IMR-90 (cell line): Measurements from ENCODE around the gene APOA4. TPM values are rescaled to one million over a fixed set of nuclear protein-coding genes. Genes with fewer than 3 reads are reported as not detected.

Experiments used
- ATAC-seq: fragments of 200-7000 bp; cut with Tn5 transposase; 2 replicates; pipeline ENCODE4 v1.9.1; 2020; ENCODE audit warnings: low read depth, mild to moderate bottlenecking, moderate library complexity
- BruUV-seq: library from RNA; stranded (reverse); fragments of 400-500 nt; replicated peaks from 2 replicates; lab custom pipeline; 2021; lab: Mats Ljungman, UMichigan
- CTCF ChIA-PET: fragments of 300-600 bp; formaldehyde crosslinking; extraction: SDS; loops from one replicate; lab custom pipeline; 2021; ENCODE audit warnings: antibody characterized with exemption; lab: Yijun Ruan, JAX
- POLR2A ChIA-PET: fragments of 300-600 bp; sonication (Branson Sonifier 250); formaldehyde crosslinking; loops from one replicate; lab custom pipeline; 2022; ENCODE audit warnings: antibody characterized with exemption; ENCODE audit not compliant: unreplicated experiment; lab: Charles Lee
- DNase-seq: peaks from one replicate; pipeline ENCODE4 v3.0.0; 2013
- H2AFZ ChIP-seq: replicated peaks from 2 replicates; pipeline ENCODE3; 2013; ENCODE audit warnings: low read length, mild to moderate bottlenecking; ENCODE audit not compliant: poor library complexity
- H2AK5ac ChIP-seq: 2 replicates; pipeline ENCODE4 v1.6.1; 2013; ENCODE audit warnings: low read depth, low read length, inconsistent platforms
- H2AK9ac ChIP-seq: replicated peaks from 2 replicates; pipeline ENCODE3; 2013; ENCODE audit warnings: mild to moderate bottlenecking, low read depth, low read length, moderate library complexity; ENCODE audit not compliant: poor library complexity
- H2BK120ac ChIP-seq: 2 replicates; pipeline ENCODE4 v1.6.1; 2013; ENCODE audit warnings: low read depth, low read length, inconsistent platforms
- H2BK15ac ChIP-seq: 3 replicates; pipeline ENCODE4 v1.6.1; 2013; ENCODE audit warnings: low read depth, low read length, inconsistent platforms
- H2BK20ac ChIP-seq: 2 replicates; pipeline ENCODE4 v1.6.1; 2013; ENCODE audit warnings: low read depth, mild to moderate bottlenecking, inconsistent platforms, low read length, moderate library complexity
- H2BK5ac ChIP-seq: 2 replicates; pipeline ENCODE4 v1.6.1; 2013; ENCODE audit warnings: mild to moderate bottlenecking, low read depth, low read length, inconsistent platforms; ENCODE audit not compliant: poor library complexity, severe bottlenecking
- H3K14ac ChIP-seq: replicated peaks from 2 replicates; pipeline ENCODE4 v1.6.1; 2013; ENCODE audit warnings: low read depth, low read length, inconsistent platforms
- H3K18ac ChIP-seq: 2 replicates; pipeline ENCODE4 v1.6.1; 2013; ENCODE audit warnings: low read depth, low read length, control low read depth
- H3K23ac ChIP-seq: 2 replicates; pipeline ENCODE4 v1.6.1; 2013; ENCODE audit warnings: low read depth, low read length, inconsistent platforms
- H3K27ac ChIP-seq: 2 replicates; pipeline ENCODE4 v1.5.1; 2013; ENCODE audit warnings: mild to moderate bottlenecking, control low read depth, low read length; ENCODE audit not compliant: insufficient read depth
- H3K27me3 ChIP-seq: 2 replicates; pipeline ENCODE4 v1.6.1; 2013; ENCODE audit warnings: low read length; ENCODE audit not compliant: control insufficient read depth, insufficient read depth
- H3K36me3 ChIP-seq: 2 replicates; pipeline ENCODE4 v1.6.1; 2013; ENCODE audit warnings: low read length, mixed read lengths; ENCODE audit not compliant: control insufficient read depth, insufficient read depth
- H3K4ac ChIP-seq: 2 replicates; pipeline ENCODE4 v1.6.1; 2013; ENCODE audit warnings: low read depth, low read length, inconsistent platforms
- H3K4me1 ChIP-seq: 2 replicates; pipeline ENCODE4 v1.6.1; 2013; ENCODE audit warnings: low read length, mixed read lengths; ENCODE audit not compliant: control insufficient read depth, insufficient read depth
- H3K4me2 ChIP-seq: 2 replicates; pipeline ENCODE4 v1.6.1; 2013; ENCODE audit warnings: low read depth, mild to moderate bottlenecking, control low read depth, low read length, moderate library complexity
- H3K4me3 ChIP-seq: 2 replicates; pipeline ENCODE4 v1.5.1; 2013; ENCODE audit warnings: low read depth, mild to moderate bottlenecking, control low read depth, low read length, moderate library complexity; ENCODE audit not compliant: insufficient read depth
- H3K56ac ChIP-seq: 2 replicates; pipeline ENCODE4 v1.6.1; 2013; ENCODE audit warnings: low read length, inconsistent platforms; ENCODE audit not compliant: insufficient read depth; ENCODE audit errors: extremely low read depth
- H3K79me1 ChIP-seq, 2 experiments: 2 replicates each; pipeline ENCODE4 v1.6.1; 2013; ENCODE audit warnings: low read length in 2 of 2, inconsistent platforms in 1 of 2, low read depth in 1 of 2
- H3K9ac ChIP-seq: 2 replicates; pipeline ENCODE4 v1.6.1; 2013; ENCODE audit warnings: low read depth, low read length, control low read depth
- H3K9me1 ChIP-seq: 2 replicates; pipeline ENCODE4 v1.6.1; 2013; ENCODE audit warnings: low read length, inconsistent platforms; ENCODE audit not compliant: insufficient read depth
- H3K9me3 ChIP-seq: 2 replicates; pipeline ENCODE4 v1.6.1; 2013; ENCODE audit warnings: low read length; ENCODE audit not compliant: control insufficient read depth, insufficient read depth
- H4K20me1 ChIP-seq: 2 replicates; pipeline ENCODE4 v1.6.1; 2013; ENCODE audit warnings: low read length, inconsistent platforms; ENCODE audit not compliant: insufficient read depth
- H4K5ac ChIP-seq: 2 replicates; pipeline ENCODE4 v1.6.1; 2013; ENCODE audit warnings: mild to moderate bottlenecking, low read depth, low read length, control low read depth
- H4K8ac ChIP-seq, 2 experiments: 2 replicates each; pipeline ENCODE4 v1.6.1; 2013; ENCODE audit warnings: low read depth in 2 of 2, low read length in 2 of 2, control low read depth in 1 of 2, inconsistent platforms in 1 of 2
- H4K91ac ChIP-seq: 2 replicates; pipeline ENCODE4 v1.6.1; 2013; ENCODE audit warnings: low read depth, low read length, inconsistent platforms; ENCODE audit not compliant: insufficient read depth
- BHLHE40 ChIP-seq: fragments of 150-350 bp; IDR thresholded peaks from 2 replicates; pipeline ENCODE4 v1.6.1; 2016; ENCODE audit warnings: mild to moderate bottlenecking, low read depth, low read length
- CEBPB ChIP-seq: IDR thresholded peaks from 2 replicates; pipeline ENCODE4 v1.6.1; 2012; ENCODE audit warnings: low read depth, low read length, improper control_type of control experiment
- CHD1 ChIP-seq: IDR thresholded peaks from 2 replicates; pipeline ENCODE4 v1.6.1; 2012; ENCODE audit warnings: low read depth, low read length, improper control_type of control experiment
- FOS ChIP-seq: fragments of 150-350 bp; IDR thresholded peaks from 2 replicates; pipeline ENCODE4 v1.6.1; 2016; ENCODE audit warnings: low read depth, low read length
- MAFK ChIP-seq: IDR thresholded peaks from 2 replicates; pipeline ENCODE4 v1.6.1; 2012; ENCODE audit warnings: low read depth, low read length, improper control_type of control experiment
- MAZ ChIP-seq: IDR thresholded peaks from 2 replicates; pipeline ENCODE4 v1.6.1; 2012; ENCODE audit warnings: low read depth, mild to moderate bottlenecking, low read length, improper control_type of control experiment, moderate library complexity, borderline replicate concordance
- MXI1 ChIP-seq: IDR thresholded peaks from 2 replicates; pipeline ENCODE4 v1.6.1; 2012; ENCODE audit warnings: low read depth, mild to moderate bottlenecking, low read length, moderate library complexity, borderline replicate concordance
- NFE2L2 ChIP-seq: fragments of 150-350 bp; IDR thresholded peaks from 2 replicates; pipeline ENCODE4 v1.6.1; 2016; ENCODE audit warnings: low read depth, mild to moderate bottlenecking, low read length
- POLR2A ChIP-seq: IDR thresholded peaks from 2 replicates; pipeline ENCODE4 v1.6.1; 2012; ENCODE audit warnings: mild to moderate bottlenecking, low read depth, low read length
- RAD21 ChIP-seq: IDR thresholded peaks from 2 replicates; pipeline ENCODE4 v1.6.1; 2012; ENCODE audit warnings: low read length, improper control_type of control experiment
- RCOR1 ChIP-seq: IDR thresholded peaks from 2 replicates; pipeline ENCODE4 v1.6.1; 2012; ENCODE audit warnings: mild to moderate bottlenecking, low read length, improper control_type of control experiment; ENCODE audit not compliant: insufficient replicate concordance
- RFX5 ChIP-seq: IDR thresholded peaks from 2 replicates; pipeline ENCODE4 v1.8.0; 2012; ENCODE audit warnings: low read depth, mild to moderate bottlenecking, low read length, moderate library complexity
- dilution Hi-C: fragments of 300-500 bp; cut with HindIII; formaldehyde crosslinking; loops from one replicate; pipeline ENCODE4 v1.14.3; 2018; ENCODE audit warnings: low sequenced_read_pairs; ENCODE audit not compliant: unreplicated experiment
- in situ Hi-C: fragments of 300-500 bp; cut with MboI; formaldehyde crosslinking; loops from 3 replicates; pipeline ENCODE4 v1.14.3; 2019; ENCODE audit warnings: low sequenced_read_pairs, inconsistent platforms, mixed read lengths
- intact Hi-C: fragments of 100-400 bp; cut with micrococcal nuclease; formaldehyde crosslinking; loops from 2 replicates; pipeline ENCODE4 v1.10.0; 2022
- polyA plus RNA-seq, 3 experiments: library from polyadenylated mRNA; depleted of rRNA; stranded (reverse); fragments of >200 nt; gene quantifications; 2 replicates each; pipeline ENCODE4 v1.2.3, GENCODE V29; 2012; ENCODE audit warnings: low replicate concordance in 1 of 3
- total RNA-seq: library from RNA; depleted of rRNA; stranded (reverse); fragments of >200 nt; gene quantifications from 2 replicates; pipeline ENCODE4 v1.2.3, GENCODE V29; 2012
- TF ChIP-seq, protein P1 (sequence below): fragments of 150-350 bp; IDR thresholded peaks from 2 replicates; pipeline ENCODE4 v1.6.1; 2016; ENCODE audit warnings: low read depth, mild to moderate bottlenecking, low read length, moderate library complexity, borderline replicate concordance
- TF ChIP-seq, protein P2 (sequence below): fragments of 150-350 bp; IDR thresholded peaks from 2 replicates; pipeline ENCODE4 v1.6.1; 2017; ENCODE audit warnings: mild to moderate bottlenecking, antibody characterized with exemption, low read length, low read depth
- TF ChIP-seq, protein P3 (sequence below): conservative IDR thresholded peaks from 2 replicates; pipeline ENCODE4 v1.5.1; 2012; ENCODE audit warnings: mild to moderate bottlenecking, low read depth, low read length, improper control_type of control experiment

APOA4 gene
- total and polyA plus RNA-seq, 2 of the 4 experiments (the other 2 are of a cell fraction), result not detected

DNA sequence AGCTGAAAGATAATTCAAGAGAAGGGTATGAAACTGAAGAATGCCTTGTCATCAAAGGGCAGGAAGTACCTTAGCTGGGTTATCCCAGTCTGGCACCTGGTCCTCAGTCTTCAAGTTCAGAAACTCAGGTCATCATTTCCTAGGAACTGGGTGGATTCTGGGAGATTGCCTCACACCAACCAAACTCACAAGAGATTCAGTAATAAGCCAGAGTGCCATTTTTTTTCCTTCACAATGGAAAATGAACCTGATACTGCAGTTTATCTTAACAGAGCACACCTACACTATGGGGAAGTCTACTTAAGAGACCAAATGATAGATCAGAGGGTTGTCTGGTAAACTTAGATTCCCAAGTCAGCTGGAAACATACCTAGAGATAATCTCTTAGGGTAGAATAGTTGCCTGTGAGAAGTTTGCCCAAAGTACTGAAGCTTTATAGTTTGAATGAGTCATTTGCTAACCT, 46.6 kb downstream of the APOA4 start:
- POLR2A ChIA-PET, result no interaction called here
- Histone ChIP-seq H3K79me1 (peaks cover 11 to 20% of the 10 kb centered on the region in 2 experiments), H3K27me3 (no peaks in the 10 kb centered on the region), H2AK5ac (no peak overlapping the region), H2AK9ac (no peak overlapping the region), H4K20me1 (no peaks in the 10 kb centered on the region; the same call in 1 of the 2 replicates), H3K36me3 (peaks cover 19% of the 10 kb centered on the region), H4K5ac (no peak overlapping the region), H2BK20ac (no peak overlapping the region), H2AFZ (no peak overlapping the region), H3K4ac (no peak overlapping the region), H2BK120ac (no peak overlapping the region), H2BK15ac (no peak overlapping the region), H3K9me3 (no peaks in the 10 kb centered on the region), H3K18ac (no peak overlapping the region), H3K4me3 (no peak overlapping the region), H3K4me1 (peaks cover 4% of the 10 kb centered on the region), H3K56ac (no peak overlapping the region), H3K27ac (no peak overlapping the region), H3K4me2 (no peak overlapping the region), H3K14ac (no peak overlapping the region), H4K91ac (no peak overlapping the region), H3K9me1 (peaks cover 3% of the 10 kb centered on the region; the same call in 1 of the 2 replicates), H3K23ac (no peak overlapping the region), H3K9ac (no peak overlapping the region), H2BK5ac (no peak overlapping the region), H4K8ac (no peak overlapping the region)
- ATAC-seq (no peak), DNase-seq (no peak)
- intact Hi-C loops, result no loop called here
- BruUV-seq, result no TSS peak
- TF ChIP-seq RAD21, result no peak
- no peak for TF ChIP-seq CEBPB
- TF ChIP-seq CHD1, result no peak
- TF ChIP-seq, protein P1, sequence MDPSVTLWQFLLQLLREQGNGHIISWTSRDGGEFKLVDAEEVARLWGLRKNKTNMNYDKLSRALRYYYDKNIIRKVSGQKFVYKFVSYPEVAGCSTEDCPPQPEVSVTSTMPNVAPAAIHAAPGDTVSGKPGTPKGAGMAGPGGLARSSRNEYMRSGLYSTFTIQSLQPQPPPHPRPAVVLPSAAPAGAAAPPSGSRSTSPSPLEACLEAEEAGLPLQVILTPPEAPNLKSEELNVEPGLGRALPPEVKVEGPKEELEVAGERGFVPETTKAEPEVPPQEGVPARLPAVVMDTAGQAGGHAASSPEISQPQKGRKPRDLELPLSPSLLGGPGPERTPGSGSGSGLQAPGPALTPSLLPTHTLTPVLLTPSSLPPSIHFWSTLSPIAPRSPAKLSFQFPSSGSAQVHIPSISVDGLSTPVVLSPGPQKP, result no peak
- no peak for TF ChIP-seq MAZ
- TF ChIP-seq MAFK, result no peak
- no peak for TF ChIP-seq FOS
- no peak for TF ChIP-seq BHLHE40
- no peak for TF ChIP-seq MXI1
- no peak for TF ChIP-seq POLR2A
- TF ChIP-seq NFE2L2, result no peak
- TF ChIP-seq RCOR1, result no peak
- TF ChIP-seq, protein P2, sequence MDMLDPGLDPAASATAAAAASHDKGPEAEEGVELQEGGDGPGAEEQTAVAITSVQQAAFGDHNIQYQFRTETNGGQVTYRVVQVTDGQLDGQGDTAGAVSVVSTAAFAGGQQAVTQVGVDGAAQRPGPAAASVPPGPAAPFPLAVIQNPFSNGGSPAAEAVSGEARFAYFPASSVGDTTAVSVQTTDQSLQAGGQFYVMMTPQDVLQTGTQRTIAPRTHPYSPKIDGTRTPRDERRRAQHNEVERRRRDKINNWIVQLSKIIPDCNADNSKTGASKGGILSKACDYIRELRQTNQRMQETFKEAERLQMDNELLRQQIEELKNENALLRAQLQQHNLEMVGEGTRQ, result no peak
- TF ChIP-seq, protein P3, sequence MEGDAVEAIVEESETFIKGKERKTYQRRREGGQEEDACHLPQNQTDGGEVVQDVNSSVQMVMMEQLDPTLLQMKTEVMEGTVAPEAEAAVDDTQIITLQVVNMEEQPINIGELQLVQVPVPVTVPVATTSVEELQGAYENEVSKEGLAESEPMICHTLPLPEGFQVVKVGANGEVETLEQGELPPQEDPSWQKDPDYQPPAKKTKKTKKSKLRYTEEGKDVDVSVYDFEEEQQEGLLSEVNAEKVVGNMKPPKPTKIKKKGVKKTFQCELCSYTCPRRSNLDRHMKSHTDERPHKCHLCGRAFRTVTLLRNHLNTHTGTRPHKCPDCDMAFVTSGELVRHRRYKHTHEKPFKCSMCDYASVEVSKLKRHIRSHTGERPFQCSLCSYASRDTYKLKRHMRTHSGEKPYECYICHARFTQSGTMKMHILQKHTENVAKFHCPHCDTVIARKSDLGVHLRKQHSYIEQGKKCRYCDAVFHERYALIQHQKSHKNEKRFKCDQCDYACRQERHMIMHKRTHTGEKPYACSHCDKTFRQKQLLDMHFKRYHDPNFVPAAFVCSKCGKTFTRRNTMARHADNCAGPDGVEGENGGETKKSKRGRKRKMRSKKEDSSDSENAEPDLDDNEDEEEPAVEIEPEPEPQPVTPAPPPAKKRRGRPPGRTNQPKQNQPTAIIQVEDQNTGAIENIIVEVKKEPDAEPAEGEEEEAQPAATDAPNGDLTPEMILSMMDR, result no peak
- TF ChIP-seq RFX5, result no peak
- in situ Hi-C loops, result no loop called here
- CTCF ChIA-PET, result no interaction called here
- dilution Hi-C loops, result no loop called here
